Osteocyte (in vitro differentiated cells): Measurements from ENCODE around the gene RPL35A. TPM values are rescaled to one million over a fixed set of nuclear protein-coding genes. Genes with fewer than 3 reads are reported as not detected.

Source experiments
- DNase-seq: peaks from one replicate; pipeline ENCODE4 v3.0.0; 2021; ENCODE audit warnings: mixed read lengths; ENCODE audit not compliant: unreplicated experiment; ENCODE audit errors: extremely low spot score
- H3K27ac Mint-ChIP-seq: one replicate; pipeline ENCODE4 v1.8.0; 2021; ENCODE audit warnings: mild to moderate bottlenecking, mixed read lengths; ENCODE audit not compliant: unreplicated experiment
- H3K27me3 Mint-ChIP-seq: one replicate; pipeline ENCODE4 v1.8.0; 2021; ENCODE audit warnings: mixed read lengths; ENCODE audit not compliant: unreplicated experiment
- H3K36me3 Mint-ChIP-seq: one replicate; pipeline ENCODE4 v1.8.0; 2021; ENCODE audit warnings: mixed read lengths; ENCODE audit not compliant: unreplicated experiment
- H3K4me1 Mint-ChIP-seq: one replicate; pipeline ENCODE4 v1.8.0; 2021; ENCODE audit warnings: mixed read lengths; ENCODE audit not compliant: unreplicated experiment
- H3K4me3 Mint-ChIP-seq: one replicate; pipeline ENCODE4 v1.8.0; 2021; ENCODE audit warnings: mild to moderate bottlenecking, moderate library complexity, mixed read lengths; ENCODE audit not compliant: unreplicated experiment
- H3K9me3 Mint-ChIP-seq: one replicate; pipeline ENCODE4 v1.8.0; 2021; ENCODE audit warnings: mixed read lengths; ENCODE audit not compliant: unreplicated experiment
- total RNA-seq: library from RNA; stranded (reverse); gene quantifications from 2 replicates; pipeline ENCODE4 v1.2.1, GENCODE V29; 2021
- TF ChIP-seq, protein P1 (sequence below): fragments of 200-600 bp; sonication (generic); IDR thresholded peaks from 2 replicates; pipeline ENCODE4 v1.5.0; 2021; ENCODE audit warnings: antibody characterized with exemption, mild to moderate bottlenecking, moderate library complexity

The RPL35A gene
- total RNA-seq, 1 donor from 2014 or later: 843 TPM

DNA sequence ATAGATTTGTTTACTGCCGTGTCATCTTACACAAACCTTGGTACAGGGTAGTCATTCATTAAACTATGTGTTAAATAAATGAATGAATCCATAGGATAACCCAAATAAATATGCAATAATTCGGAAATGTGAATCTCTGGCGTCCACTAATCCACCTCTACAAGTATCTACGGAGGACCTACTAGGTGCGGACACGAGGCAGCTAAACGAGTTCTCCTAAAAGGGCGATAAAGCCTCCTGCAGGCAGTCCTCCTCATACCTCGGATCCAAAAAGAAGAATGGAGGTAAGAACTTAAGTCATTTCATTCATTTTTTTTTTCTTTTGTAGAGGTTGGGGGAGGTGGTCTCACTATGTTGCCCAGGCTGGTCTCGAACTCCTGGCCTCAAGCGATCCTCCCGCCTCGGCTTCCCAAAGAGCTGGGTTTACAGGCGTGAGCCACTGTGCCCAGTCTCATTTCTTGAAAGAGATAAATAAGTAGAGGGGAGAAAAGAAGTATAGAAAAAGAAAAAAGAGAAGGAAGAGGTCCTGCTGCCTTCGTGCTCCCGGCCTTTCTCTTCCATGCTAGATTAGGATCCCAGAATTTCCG lies 706 bp upstream of the RPL35A start:
- Mint-ChIP-seq H3K4me1 (peaks cover 33% of the 10 kb centered on the region), H3K9me3 (no peaks in the 10 kb centered on the region), H3K27me3 (peaks cover 2% of the 10 kb centered on the region), H3K4me3 (peak overlapping the region; percentile 98), H3K36me3 (peaks cover 21% of the 10 kb centered on the region), H3K27ac (peak overlapping the region; percentile 99)
- TF ChIP-seq, protein P1, sequence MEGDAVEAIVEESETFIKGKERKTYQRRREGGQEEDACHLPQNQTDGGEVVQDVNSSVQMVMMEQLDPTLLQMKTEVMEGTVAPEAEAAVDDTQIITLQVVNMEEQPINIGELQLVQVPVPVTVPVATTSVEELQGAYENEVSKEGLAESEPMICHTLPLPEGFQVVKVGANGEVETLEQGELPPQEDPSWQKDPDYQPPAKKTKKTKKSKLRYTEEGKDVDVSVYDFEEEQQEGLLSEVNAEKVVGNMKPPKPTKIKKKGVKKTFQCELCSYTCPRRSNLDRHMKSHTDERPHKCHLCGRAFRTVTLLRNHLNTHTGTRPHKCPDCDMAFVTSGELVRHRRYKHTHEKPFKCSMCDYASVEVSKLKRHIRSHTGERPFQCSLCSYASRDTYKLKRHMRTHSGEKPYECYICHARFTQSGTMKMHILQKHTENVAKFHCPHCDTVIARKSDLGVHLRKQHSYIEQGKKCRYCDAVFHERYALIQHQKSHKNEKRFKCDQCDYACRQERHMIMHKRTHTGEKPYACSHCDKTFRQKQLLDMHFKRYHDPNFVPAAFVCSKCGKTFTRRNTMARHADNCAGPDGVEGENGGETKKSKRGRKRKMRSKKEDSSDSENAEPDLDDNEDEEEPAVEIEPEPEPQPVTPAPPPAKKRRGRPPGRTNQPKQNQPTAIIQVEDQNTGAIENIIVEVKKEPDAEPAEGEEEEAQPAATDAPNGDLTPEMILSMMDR: no peak
- DNase-seq: no peak

DNA sequence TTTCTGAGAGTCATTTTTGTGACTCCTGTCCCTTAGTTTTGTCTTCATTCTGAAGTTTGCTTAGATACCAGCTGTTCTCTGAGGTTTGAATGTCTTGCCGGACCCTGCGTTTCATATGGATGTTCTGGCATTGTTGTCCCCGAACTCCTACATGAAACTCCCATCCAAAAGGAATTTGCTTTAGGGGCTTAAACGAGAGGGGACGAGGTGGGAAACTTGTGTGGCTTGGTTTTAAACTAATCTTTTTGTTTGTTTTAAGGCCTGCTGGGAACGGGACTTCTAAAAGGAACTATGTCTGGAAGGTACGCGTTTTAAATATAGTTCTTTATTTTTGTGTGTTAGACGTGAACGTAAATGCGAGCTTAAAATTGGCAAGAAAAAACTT lies 679 bp downstream of the RPL35A start:
- no peak for DNase-seq
- Mint-ChIP-seq H3K4me3 (peak overlapping the region; percentile 98), H3K27me3 (peaks cover 2% of the 10 kb centered on the region), H3K4me1 (peaks cover 33% of the 10 kb centered on the region), H3K36me3 (peaks cover 32% of the 10 kb centered on the region), H3K27ac (peak overlapping the region; percentile 99), H3K9me3 (no peaks in the 10 kb centered on the region)
- TF ChIP-seq, protein P1: no peak

DNA sequence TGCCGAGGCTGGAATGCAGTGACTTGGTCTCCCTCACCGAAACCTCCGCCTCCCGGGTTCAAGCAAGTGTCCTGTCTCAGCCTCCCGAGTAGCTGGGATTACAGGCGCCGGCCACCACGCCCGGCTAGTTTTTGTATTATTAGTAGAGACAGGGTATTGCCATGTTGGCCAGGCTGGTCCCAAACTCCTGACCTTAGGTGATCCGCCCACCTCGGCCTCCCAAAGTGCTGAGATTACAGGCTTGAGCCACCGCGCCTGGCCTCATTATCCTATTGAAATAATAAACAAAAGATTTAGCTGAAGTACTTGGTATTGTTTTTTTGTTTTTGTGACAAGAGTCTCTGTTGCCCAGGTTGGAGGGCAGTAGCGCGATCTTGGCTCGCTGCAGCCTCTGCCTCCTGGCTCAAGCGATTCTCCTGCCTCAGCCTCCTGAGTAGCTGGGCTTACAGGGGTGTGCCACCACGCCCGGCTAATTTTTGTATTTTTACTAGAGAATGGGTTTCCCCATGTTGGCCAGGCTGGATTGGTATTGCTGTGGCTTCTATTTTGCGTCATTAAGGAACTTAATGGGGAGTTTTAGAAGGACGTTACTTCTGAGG lies 1.5 kb downstream of the RPL35A start:
- Mint-ChIP-seq H3K4me3 (peak overlapping the region; percentile 98), H3K27ac (peak overlapping the region; percentile 99)

DNA sequence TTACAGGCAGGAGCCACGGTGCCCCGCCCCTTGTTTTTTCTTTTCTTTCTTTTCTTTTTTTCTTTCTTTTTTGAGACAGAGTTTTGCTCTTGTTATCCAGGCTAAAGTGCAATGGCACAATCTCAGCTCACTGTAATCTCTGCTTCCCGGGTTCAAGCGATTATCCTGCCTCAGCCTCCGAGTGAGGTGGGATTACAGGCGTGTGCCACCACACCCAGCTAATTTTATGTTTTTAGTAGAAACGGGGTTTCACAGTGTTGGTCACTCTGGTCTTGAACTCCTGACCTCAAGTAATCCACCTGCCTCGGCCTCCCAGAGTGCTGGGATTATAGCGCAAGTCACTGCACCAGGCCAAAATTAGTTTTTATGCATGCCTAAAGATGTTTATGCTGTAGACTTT lies 2.5 kb downstream of the RPL35A start:
- Mint-ChIP-seq H3K27ac (peak overlapping the region; percentile 67), H3K9me3 (no peaks in the 10 kb centered on the region), H3K27me3 (no peaks in the 10 kb centered on the region), H3K4me3 (peak overlapping the region; percentile 32), H3K4me1 (peaks cover 36% of the 10 kb centered on the region), H3K36me3 (peaks cover 43% of the 10 kb centered on the region)
- DNase-seq: no peak
- TF ChIP-seq, protein P1: no peak

More for the DNA sequence above, 1.5 kb downstream of the RPL35A start:
- DNase-seq: no peak
- peaks cover 2% of the 10 kb centered on the region for H3K27me3 Mint-ChIP-seq
- TF ChIP-seq, protein P1: no peak
- H3K4me1 Mint-ChIP-seq: peaks cover 33% of the 10 kb centered on the region
- no peaks in the 10 kb centered on the region for H3K9me3 Mint-ChIP-seq
- H3K36me3 Mint-ChIP-seq: peaks cover 40% of the 10 kb centered on the region

DNA sequence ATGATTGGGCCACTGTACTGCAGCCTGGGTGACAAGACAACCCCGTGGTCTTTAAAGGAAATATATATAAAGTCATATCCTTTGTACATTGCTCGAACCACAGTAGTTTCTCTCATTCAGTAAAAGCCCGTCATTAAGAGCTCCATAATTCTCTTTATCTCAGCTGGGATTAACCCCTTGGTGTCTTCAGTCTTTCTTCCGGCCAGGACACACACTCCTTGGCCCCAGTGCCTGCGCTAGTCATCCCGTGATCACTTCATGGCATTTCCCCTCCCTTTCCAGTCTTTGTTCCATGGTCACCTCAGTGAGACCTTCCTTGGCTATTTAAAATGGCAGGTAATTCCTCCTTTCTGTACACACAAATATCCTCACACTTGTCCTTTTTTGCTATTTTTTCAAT lies 3.3 kb downstream of the RPL35A start:
- H3K4me3 Mint-ChIP-seq: peak overlapping the region; percentile 36
- TF ChIP-seq, protein P1: no peak
- no peaks in the 10 kb centered on the region for H3K9me3 Mint-ChIP-seq
- no peak for DNase-seq
- peaks cover 43% of the 10 kb centered on the region for H3K36me3 Mint-ChIP-seq
- H3K4me1 Mint-ChIP-seq: peaks cover 41% of the 10 kb centered on the region
- peak overlapping the region; percentile 31 for H3K27ac Mint-ChIP-seq
- H3K27me3 Mint-ChIP-seq: no peaks in the 10 kb centered on the region
